HG03457 (cell line): Measurements from ENCODE around the gene DCAF10.
"Not testable (repeated sequence)": the region's sequence is repeated elsewhere in the genome, so short reads cannot be mapped to it uniquely, and the experiment has no call there.

Experiments
- ATAC-seq: cut with Tn5 transposase; IDR thresholded peaks from one replicate; pipeline ENCODE4 v1.9.1; 2021; ENCODE audit warnings: moderate number of reproducible peaks; ENCODE audit not compliant: unreplicated experiment

DCAF10 gene

GRCh38 chr9:37800631-37801286 lies at the start of gene DCAF10:
TSS of gene DCAF10 (plus strand) at chr9:37800797. CDS start at chr9:37800867, 70 bp downstream.
- peak; percentile 58 for ATAC-seq

- ATAC-seq: no peak
These were observed 49.4 kb upstream of the DCAF10 start for GRCh38 chr9:37751186-37751585.

GRCh38 chr9:37751704-37752103 lies 48.9 kb upstream of the DCAF10 start:
- not testable (repeated sequence) for ATAC-seq

DNA sequence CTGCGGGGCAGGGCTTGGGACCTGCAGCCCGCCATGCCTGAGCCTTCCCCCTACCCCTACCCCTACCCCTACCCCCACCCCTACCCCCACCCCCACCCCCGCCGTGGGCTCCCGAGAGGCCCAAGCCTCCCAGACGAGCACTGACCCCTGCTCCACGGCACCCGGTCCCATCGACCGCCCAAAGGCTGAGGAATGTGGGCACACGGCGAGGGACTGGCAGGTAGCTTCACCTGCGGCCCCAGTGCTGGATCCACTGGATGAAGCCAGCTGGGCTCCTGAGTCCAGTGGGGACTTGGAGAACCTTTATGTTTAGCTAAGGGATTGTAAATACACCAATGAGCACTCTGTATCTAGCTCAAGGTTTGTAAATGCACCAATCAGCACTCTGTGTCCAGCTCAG lies 48.5 kb upstream of the DCAF10 start:
- ATAC-seq: not testable (repeated sequence)

GRCh38 chr9:37752642-37753488 lies 47.7 kb upstream of the DCAF10 start:
- ATAC-seq: no peak

DNA sequence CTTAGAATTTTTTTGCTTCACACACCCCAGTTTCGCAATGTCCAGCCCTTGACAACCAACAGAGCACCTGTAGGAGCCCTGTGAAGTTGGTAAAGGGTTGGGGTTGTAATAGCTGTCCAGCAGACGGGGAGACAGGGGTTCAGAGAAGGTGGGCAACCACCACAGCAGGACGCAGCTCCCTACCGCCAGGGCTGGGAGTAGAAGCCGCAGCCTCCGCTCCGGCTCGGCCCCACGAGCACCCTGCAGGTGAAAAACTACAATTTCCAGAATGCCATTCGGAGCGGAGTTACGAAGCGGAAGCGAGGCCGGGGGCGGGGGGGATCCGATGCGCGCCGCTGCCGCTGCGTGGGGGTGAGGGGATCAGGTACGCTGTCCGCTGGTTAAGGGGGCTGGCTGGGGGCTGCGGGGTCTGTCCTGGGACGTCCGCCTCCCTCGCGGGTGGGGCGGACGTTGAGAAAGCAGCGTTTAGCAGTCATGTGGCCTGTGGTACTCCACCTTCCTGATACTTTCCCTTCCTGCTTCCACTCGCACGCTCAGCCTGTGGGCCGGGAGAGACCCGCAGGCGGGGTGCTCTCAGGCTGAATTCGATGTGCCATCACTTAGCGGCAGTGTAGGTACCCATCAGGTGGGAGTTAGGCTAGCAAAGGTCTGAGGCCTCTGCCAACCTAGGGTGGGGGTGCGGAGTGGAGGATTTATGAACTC lies 47.0 kb upstream of the DCAF10 start, which contains the start of gene TRMT10B:
Gene TRMT10B (plus strand): TSS at position 317 of the 702 bp plus-strand sequence. CDS start 8,127 bp downstream, outside the sequence.
- peak; percentile 73 for ATAC-seq

GRCh38 chr9:37758747-37759146 lies 41.9 kb upstream of the DCAF10 start:
- ATAC-seq: no peak

DNA sequence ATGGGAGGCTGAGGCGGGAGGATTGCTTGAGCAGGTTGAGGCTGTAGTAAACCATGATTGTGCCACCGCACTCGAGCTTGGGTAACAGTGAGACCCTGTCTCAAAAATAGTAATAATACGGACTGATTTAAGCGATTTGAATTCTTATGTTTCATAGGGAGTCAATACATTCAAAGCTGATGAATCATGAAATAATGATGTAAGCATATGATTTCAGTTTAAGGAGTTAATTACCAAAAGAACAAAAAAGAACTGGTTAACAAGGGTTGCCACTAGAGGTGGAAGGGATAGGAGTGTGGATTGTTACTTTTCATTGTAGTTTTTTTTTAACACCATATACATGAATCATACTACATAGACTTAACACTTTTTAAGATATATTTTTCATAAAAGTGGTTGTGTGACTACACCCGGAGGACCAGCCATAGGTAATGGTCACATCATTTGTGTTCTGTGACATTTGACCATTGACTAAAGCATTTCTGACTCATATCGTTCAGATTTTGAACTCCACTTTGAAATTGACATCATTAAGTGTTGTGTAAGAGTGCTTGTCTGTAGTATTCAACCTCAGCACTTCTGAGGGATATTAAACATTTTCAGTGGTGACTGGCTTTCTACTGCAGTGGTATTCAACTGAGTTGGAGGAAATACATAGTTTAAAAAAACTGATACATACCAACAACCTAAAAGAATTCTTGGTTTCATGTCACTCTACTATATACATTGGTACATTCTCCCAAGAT lies 40.0 kb upstream of the DCAF10 start:
- ATAC-seq: no peak

GRCh38 chr9:37761511-37761910 lies 39.1 kb upstream of the DCAF10 start:
- ATAC-seq: no peak

DNA sequence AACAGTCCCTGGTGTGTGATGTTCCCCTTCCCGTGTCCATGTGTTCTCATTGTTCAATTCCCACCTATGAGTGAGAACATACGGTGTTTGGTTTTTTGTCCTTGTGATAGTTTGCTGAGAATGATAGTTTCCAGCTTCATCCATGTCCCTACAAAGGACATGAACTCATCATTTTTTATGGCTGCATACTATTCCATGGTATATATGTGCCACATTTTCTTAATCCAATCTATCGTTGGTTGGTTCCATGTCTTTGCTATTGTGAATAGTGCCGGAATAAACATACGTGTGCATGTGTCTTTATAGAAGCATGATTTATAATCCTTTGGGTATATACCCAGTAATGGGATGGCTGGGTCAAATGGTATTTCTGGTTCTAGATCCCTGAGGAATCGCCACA lies 35.3 kb upstream of the DCAF10 start:
- not testable (repeated sequence) for ATAC-seq

GRCh38 chr9:37769306-37769705 lies 31.3 kb upstream of the DCAF10 start:
- ATAC-seq: no peak

- ATAC-seq: no peak
These were observed 30.6 kb upstream of the DCAF10 start for GRCh38 chr9:37769995-37770394.

- ATAC-seq: no peak
These were observed 25.2 kb upstream of the DCAF10 start for GRCh38 chr9:37775216-37775919.

DNA sequence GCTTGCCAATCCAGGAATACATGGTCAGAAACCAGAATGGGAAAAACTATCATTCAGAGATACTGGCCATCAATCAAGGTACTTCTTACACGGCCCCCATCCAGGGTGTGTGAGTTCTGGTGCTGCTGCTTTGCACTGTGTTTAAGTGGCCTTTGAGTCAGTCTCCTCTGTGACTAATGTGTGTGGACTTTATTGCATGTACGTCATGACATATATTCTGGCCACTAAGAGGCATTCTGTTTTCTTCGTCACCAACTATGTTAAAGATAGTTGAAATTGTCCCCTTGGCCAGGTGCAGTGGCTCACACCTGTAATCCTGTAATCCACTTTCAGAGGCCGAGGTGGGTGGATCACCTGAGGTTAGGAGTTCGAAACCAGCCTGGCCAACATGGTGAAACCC lies 24.3 kb upstream of the DCAF10 start:
- ATAC-seq: no peak

DNA sequence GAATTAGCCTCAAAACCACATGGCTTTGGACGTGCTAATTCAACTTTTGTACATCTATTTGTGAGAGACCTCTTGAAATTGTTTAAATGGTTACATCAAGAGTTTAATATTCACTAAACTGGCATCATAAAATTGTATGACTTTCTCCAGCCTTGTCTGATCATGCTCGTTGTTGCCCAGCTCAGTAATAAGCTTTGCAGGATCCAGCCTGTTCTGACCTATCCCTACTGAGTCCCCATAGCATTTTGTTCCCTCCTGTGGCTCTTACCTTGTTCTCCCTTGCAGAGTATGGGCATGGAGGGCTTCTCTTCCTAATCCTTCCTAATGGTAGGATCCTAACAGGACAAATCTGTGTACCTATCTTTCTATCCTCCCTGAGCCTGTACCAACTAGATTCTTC lies 22.1 kb upstream of the DCAF10 start:
- ATAC-seq: no peak

DNA sequence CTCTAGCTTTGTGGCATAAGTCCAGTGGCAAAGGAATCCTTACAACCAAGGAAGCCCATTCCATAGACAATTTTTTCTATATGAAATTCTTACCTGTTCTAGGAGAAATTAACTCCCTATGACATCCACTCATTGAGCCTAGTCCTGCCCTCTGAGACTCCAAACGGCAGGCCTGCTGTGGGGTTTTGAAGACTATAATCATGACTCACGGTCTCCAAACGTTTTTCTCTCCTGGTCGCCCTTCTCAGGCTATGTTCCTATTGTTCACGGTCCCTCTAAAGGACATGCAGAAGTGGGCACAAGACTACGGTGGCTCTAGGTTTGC lies 16.3 kb upstream of the DCAF10 start:
- ATAC-seq: no peak

- ATAC-seq: peak; percentile 87
These were observed 15.7 kb upstream of the DCAF10 start, which contains the start of gene EXOSC3 for GRCh38 chr9:37784616-37785483. TSS of gene EXOSC3 (minus strand) at chr9:37785064. CDS start at chr9:37785044, 20 bp downstream.

DNA sequence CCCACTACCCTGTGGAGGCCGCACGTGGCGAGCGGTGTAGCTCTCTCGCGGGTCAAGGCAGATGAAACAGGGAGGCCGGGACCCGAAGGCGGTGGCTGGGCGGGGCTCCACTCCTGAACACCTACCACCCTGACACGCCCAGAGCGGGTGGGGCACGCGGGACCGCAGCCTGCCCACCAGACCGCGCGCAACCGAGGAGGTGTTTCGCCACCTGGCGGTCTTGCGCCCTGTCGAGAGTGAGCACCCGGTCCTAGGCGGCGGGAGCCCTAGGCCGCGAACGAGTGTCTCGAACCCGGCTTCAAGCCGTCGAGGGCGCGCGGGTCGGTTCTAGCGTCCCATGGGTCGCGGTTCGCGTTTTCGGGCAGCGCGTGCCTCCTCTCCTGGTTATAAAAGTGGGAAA lies 13.5 kb upstream of the DCAF10 start:
- ATAC-seq: no peak

GRCh38 chr9:37788332-37788731 lies 12.3 kb upstream of the DCAF10 start:
- no peak for ATAC-seq
